GM18502 (cell line): ENCODE measurements around the gene LZTS2.
"Not testable (repeated sequence)": the region's sequence is repeated elsewhere in the genome, so short reads cannot be mapped to it uniquely, and the experiment has no call there.

ENCODE experiments used
- ATAC-seq: cut with Tn5 transposase; IDR thresholded peaks from one replicate; pipeline ENCODE4 v1.9.1; 2021; ENCODE audit warnings: mild to moderate bottlenecking; ENCODE audit not compliant: unreplicated experiment, poor library complexity

LZTS2 gene

DNA sequence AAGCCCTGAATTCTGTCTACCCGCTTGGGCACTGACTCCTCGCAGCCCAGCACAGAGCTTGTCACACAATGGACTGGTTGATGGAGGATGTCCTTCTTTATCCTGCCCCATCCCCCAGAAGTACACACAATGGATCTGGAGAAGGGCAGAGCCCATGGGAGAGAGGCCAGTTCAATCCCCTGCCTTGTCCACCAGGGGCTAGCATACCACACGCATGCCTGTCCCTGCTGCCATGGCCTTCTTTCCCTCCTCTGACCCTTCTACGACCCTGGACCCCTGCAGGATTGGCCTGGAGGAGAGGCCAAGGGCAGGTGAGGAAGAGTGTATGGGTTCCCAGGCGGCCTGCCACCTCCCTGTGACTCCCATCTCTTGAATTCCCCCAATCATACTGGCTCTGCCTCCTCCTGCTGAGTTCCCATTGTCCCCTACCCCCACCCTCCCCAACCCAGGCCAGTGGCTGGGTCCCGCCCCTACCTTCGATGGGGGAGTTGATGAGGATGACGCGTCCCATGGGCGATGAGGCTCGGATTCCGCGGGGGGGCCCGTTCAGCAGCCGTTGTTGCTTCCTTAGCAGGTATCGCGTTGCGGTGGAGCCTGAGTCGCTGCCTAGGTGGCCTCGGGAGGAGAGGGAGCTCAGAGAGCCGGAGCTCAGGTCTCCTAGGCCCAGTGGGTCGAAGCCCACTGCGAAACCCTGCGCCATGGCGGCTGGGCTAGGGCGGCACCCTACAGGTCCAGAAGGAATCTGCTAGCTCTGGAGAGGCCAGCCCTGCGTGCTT is 30.1 kb downstream of the LZTS2 start:
- no peak for ATAC-seq

DNA sequence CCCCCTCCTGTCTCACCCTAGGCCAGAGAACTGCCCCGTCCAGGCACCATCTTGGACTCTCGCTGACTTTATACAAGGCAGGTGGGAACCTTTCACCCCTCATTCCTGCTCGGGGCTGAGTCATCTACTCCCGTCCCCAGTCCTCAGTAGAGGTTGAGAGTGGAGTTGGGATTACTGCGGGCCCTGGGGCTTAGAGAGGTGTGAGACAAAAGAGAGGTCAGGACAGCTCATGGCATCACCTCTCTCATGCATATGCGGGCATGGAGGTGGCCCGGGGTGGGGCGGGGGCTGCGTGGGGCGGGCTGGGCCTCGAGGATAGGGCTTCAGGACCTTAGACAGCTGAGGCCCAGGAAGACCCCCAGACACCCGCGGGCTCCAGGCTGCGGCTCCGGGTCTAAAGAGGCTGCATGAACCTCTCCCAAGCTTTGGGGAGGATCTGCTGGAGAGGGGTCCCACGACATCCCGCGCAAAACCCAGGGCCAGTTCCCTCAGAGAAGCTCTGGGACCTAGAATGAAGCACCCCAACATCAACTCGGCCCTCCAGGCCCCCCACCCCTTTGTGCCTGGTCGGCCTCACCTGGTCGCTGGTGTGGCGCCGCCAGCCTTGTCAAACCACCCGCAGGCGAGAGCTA is 31.0 kb downstream of the LZTS2 start:
- no peak for ATAC-seq

DNA sequence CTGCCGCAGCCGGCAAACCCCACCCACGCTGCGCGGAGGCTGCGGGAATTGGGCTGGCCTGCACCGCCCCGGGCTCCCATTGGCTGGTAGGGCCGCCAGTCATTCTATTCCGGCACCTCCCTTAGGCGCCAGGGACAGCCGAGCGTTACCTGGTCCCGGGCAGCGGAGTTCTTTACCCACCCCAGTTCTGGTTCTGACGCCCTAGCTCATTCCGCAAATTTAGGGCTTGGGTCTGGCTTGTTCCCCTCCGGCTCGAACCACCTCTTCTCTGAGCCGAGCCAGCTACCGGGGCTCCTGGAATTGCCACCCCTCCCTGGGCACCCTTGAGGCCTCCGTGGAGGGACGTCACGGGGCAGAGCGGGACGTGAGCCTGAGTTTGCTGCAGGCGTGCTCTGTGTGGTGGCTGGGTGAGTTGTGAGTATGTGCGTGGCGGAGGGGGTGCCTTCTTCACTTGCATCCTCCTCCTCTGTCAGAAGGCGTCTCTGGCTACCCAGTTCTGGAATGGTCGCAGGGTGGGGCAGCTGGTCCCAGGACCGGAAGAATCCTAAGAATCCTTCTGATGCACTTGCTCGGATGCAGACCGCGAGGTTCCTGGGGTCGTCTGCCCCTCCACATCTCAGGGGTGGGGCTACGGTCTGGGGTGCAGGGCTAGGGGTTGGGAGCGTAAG is 31.7 kb downstream of the LZTS2 start, which contains the start of the genes PDZD7 and SFXN3:
TSS of gene PDZD7 (minus strand) at position 2 of the 668 bp plus-strand sequence. CDS start 910 bp downstream, outside the sequence.
TSS of gene SFXN3 (plus strand) at position 107 of the 668 bp plus-strand sequence. CDS start 3,461 bp downstream, outside the sequence.
- ATAC-seq = peak; percentile 89

DNA sequence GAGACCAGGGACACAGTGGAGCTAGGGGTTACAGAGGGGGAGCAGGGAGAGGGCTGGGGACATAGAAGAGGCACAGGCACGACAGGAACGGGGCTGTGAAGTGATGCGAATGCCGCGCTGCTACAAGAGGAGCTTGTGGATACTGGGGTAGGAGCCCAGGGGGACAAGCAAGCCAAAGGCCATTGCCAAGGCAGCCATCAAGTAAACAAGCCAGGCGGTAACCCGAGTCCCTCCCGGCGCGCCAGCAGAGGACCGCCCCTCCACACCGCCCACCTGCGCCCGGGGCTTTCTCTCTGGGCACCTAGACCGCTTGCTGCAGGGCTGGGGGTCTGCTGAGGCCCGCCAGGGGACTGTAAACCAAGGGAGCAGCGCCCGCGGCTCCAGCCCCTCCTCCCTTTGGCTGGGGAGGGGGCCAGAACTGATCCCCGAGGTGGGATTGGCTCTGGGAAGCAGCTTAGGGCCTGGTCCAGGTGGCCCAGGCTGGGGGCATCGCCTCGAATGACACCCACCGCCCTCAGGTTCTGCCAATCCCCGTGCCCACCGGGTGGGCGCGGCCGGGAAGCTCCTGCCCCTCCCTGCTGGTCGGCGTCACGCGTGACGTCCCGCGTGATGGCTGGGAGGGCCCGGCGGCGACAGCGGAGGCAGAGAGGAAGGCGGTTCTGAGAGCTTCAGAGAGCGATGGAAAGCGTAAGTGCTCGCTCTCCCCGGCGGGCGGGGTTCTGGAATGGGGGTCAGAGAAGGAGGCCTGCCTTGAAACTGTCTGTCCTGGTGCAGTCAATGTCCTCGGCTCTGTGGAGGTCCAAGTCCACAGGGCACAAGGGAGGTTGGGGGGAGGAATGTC is 32.4 kb downstream of the LZTS2 start:
- ATAC-seq = peak; percentile 49

DNA sequence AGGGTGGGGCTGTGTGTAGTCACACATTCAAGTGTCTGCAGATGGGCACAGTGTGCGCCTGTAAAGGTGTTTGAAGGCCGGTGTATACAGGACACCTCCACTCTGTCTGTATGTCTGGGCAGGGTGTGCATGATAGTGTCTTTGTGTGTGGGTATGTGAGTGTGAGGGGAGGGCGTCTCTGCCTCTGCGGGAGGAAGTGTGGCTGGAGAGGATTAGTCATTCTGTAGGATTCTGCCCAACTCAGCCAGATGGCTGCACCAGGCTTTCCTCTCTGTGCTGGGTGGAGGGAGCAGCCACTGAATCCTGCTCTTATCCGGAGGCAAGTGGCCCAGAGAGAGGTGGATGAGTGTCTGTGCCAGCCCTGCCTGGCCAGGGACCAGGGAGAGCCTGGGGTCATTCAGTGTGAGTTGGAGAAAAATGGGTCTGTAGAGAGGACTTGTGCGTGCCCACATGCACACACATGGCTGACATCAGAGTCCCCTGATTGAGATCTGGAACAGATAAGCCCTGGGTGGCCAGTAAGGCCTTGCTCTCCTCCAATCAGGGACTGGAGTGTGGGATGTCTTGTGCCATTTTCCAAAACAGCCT is 33.1 kb downstream of the LZTS2 start:
- ATAC-seq = peak; percentile 29

DNA sequence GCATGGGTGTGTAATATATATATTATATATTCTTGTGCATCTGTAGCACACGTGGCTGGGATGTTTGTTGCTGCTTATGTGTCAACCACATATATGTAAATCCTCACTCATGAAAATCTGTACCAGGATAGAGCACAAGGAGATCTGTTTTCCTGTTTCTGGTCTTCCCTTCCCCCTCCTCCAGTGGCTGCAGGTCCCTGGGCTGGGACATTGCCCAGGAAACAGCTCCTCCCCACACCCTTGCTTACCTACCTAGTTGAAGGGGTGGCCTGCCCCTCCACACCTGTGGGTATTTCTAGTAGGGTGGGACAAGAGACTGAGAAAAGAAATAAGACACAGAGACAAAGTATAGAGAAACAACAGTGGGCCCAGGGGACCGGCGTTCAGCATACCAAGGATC is 33.7 kb downstream of the LZTS2 start:
- ATAC-seq = no peak

DNA sequence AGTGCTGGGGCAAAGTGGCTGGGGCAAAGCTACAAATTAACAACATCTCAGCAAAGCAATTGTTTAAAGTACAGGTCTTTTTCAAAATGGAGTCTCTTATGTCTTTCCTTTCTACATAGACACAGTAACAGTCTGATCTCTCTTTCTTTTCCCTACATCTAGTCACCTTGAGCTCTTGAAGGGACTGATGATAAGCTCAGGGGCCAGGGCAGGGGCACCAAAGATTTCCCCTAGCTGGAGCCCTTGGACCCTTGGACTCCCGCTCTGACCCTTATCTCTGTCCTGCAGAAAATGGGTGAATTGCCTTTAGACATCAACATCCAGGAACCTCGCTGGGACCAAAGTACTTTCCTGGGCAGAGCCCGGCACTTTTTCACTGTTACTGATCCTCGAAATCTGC is 34.8 kb downstream of the LZTS2 start:
- ATAC-seq = not testable (repeated sequence)

DNA sequence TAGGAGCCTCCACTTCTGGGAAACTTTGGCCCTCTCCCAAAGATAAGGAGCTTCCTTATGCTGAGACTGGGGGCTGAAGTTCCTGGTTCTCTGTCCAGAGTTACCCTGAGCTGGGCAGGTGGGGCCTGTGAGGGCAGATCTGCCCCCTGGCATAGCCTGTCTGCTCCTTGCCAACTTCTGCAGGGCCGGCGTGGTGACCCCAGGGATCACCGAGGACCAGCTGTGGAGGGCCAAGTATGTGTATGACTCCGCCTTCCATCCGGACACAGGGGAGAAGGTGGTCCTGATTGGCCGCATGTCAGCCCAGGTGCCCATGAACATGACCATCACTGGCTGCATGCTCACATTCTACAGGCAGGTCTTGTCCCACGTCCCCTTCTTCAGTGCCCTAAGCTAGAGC is 35.7 kb downstream of the LZTS2 start:
- ATAC-seq = no peak

DNA sequence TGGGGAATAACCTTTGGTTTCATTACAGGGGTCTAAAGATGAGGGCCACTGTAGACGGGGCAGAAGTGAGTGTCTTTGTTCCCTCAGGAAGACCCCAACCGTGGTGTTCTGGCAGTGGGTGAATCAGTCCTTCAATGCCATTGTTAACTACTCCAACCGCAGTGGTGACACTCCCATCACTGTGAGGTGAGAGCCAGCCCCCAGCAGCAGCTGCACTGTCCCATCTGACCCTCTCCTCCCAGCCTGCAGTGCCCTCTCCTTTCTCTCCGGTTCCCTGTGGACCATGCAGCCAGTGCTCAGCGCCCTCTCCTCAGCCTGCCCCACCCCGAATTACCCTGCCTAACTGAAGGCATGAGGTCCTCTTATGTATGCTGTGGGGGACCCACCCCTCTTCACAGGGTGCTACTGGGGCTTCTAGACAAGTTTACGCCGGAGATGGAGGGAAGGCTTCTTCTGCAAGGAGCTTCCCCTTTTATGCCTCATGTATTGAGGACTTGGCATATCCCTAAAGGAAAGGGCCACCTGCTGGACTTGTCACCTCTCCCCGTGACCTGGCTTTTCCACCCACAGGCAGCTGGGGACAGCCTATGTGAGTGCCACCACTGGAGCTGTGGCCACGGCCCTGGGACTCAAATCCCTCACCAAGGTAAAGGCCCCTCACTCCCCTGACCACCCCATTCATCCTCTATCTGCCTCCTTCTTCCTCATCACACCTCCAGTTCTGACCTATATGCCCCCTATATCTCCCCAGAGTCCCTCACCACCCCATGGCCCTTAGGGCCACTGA is 36.5 kb downstream of the LZTS2 start:
- no peak for ATAC-seq

DNA sequence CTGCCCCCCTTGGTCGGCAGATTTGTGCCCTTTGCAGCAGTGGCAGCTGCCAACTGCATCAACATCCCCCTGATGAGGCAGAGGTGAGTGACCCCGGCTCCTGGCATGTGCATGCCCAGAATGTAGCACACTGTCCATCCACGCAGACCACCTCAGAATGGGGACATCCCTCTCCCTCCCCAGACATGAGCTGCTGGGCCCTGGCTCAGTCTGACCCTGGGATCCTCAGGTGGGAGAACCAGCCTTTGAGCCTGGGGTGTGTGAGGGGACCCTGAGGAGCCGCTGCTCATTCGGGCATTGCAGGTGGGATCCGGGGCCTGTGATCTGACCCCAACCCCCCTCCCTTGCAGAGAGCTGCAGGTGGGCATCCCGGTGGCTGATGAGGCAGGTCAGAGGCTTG is 37.1 kb downstream of the LZTS2 start:
- ATAC-seq = no peak

DNA sequence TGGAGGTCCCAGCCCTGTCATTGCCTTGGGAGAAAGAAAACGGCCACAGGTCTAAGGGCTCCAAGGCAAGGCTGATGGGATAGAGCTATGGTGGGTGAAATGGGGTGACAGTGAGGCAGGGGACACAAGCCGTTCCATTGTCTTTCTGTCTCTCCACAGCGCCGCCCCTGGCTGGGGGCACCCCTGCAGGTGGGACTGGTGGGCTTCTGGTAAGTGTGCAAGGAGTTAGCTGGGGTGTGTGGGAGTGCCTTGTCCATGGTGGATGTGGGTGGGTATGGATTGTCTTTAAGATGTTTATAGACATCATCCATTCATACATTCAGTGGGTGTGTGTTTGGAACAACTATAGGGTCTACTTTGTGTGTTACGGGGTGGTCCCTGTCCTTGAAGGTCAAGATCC is 38.9 kb downstream of the LZTS2 start:
- ATAC-seq = no peak

DNA sequence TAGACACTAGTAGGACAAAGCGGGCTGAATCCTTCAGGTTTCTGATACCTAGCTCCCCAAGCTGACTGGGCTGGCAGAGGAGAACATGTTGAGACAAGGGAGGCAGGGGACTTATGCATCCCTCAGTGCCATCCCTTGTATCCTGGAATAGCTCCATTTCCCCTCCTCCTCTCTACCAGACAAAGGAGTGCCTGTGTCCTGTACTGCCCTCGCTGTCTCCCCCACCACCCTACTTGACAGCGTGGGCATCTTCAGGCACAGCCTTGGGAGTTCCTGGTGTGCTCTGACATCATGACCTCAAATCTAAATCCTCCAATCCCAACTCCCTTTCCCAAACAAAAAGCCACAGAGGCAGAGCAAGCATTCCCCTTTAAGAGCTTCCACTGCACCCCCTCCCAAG is 40.5 kb downstream of the LZTS2 start:
- no peak for ATAC-seq

DNA sequence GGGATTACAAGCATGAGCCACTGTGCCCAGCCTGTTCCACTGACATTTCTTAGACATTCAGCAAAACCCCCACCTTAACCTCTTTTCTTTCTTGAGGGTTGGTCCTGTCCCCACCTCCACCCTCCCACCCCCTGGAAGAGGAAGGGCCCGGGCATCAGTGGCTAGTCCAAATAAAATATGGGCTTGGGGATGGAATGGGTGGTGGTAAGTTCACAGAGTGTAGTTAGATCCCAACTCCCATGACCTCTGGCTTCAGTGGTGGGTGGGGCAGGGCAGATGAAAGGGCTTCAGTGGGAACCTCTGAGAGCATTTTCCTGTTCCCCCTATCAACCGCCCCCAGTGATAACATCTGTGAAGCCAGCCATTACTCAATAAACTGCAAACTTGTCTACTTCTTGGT is 41.2 kb downstream of the LZTS2 start:
- no peak for ATAC-seq

DNA sequence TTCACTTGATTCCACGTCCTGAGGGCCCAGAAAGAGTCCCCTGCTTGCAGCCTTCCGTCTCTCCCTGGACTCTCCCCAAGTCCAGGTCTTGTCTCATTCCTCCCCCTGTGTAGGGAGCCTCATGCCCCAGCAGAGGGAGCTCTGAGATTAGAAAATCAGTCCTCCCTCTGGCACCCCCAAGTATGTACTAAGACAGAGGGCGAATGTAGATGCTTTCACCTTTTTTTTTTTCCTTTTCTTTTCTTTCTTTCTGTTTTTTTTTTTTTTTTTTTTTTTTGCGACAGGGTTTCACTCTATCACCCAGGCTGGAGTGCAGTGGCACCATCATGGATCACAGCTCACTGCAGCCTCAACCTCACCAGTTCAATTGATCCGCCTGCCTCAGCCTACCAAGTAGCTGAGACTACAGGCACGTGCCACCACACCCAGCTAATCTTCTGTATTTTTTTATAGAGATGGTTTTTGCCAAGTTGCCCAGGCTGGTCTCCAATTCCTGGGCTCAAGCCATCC is 41.7 kb downstream of the LZTS2 start:
- ATAC-seq = peak; percentile 65

DNA sequence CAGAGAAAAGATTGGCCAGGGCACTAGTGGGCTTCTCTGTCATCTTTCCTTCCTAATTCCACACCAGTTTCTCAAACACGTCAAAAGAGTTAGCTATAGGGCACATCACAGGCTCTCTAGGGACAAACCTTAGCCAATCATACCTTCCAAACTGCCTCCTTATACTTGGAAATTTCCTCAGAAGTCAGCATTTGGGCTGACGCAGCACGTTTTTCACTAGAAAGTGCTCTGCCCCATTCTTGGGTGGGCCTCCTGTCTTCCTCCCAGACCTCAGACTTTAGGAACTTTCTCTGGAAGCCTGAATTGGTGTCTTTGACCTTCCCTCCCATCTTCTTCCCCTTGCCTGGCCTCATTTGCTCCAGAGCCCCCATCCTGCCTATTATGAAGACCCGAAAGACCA is 42.5 kb downstream of the LZTS2 start:
- ATAC-seq = no peak

DNA sequence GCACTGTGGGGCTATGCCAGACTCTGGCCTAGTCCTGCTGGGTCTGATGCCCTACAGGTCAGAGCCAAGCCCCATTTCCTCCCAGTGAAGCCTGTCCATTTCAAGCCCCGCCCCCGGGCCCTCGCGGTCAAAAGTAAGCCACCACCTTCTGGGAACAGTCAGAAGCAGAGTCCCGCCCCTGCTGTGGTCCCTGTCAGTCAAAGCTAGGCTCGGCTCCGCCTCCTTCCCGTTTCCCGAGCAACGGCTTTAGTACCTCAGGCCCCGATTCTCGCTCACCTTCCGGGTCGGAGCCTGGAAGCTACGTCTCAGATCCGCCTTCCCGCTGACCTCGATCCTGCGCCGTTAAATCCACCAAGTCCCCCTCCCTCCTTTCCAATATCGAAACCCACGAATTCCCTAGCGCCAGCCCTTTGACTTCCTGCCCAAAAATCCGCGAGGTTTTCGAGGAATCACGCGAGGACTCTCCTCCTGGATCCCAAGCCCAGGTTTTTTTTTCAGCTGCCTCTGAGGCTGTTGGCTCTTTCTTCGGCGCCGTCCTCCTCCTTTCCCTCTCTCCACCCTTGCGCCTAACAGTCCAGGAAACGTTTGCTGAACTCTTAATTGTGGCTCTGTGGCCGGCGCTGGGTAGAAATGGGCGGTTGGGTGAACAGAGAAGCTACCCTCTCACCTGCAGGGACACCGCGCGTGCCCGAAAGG is 43.2 kb downstream of the LZTS2 start:
- ATAC-seq = peak; percentile 92

DNA sequence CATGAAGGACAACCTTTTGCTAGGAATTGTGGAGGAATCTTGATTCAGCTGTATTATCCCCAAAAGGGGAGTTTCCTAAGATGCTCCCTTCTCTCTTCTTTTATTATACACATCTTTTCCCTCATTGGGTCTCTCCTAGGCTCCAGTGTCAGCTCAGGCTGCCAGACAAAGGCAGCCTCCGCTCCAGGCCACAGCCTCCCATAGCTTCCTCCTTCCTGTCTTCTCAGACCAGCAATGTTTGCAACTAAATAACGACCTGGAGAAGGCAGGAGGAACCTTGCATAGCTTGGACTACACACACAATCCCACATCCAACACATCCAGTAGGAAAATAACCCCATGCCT is 43.7 kb downstream of the LZTS2 start:
- no peak for ATAC-seq

DNA sequence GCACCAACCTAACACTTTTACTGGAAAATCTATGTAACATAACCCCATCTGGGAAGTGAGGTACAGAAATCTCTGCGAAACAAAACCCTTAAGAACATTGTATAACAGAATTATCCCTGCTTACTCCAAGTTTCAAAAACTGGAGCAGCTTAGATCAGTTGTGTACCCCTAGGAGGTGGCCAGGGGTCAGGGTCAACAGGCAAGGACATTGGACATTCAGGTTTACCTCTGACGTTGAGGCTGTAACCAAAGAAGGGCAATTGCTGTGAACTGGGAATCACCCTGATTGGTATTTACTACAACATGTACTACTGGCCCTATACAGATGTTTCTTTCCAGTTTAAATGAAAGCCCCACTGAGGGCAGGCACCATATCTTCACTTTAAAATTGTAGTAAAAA is 44.5 kb downstream of the LZTS2 start:
- no peak for ATAC-seq
